OCI-LY7 (cell line): Measurements from ENCODE around the gene CSH1. TPM values are rescaled to one million over a fixed set of nuclear protein-coding genes. Genes with fewer than 3 reads are reported as not detected.

ENCODE experiments used
- BruUV-seq: library from RNA; stranded (reverse); fragments of 400-500 nt; replicated peaks from 2 replicates; lab custom pipeline; 2021; lab: Mats Ljungman, UMichigan
- CTCF ChIA-PET: fragments of 300-600 bp; sonication (Branson Sonifier 250); formaldehyde crosslinking; loops from one replicate; lab custom pipeline; 2022; ENCODE audit warnings: antibody characterized with exemption; ENCODE audit not compliant: unreplicated experiment; lab: Charles Lee
- POLR2A ChIA-PET: fragments of 300-600 bp; sonication (Branson Sonifier 250); formaldehyde crosslinking; loops from one replicate; lab custom pipeline; 2022; ENCODE audit warnings: antibody characterized with exemption; lab: Charles Lee
- DNase-seq: peaks from one replicate; pipeline ENCODE4 v3.0.0-alpha.2; 2015; ENCODE audit warnings: low spot score
- H2AFZ ChIP-seq: fragments of 200-600 bp; sonication (generic), shearing (Covaris generic); 2 replicates; pipeline ENCODE4 v1.6.1; 2014; ENCODE audit warnings: mild to moderate bottlenecking, antibody characterized with exemption, low read length, moderate library complexity
- H3K27ac ChIP-seq: fragments of 200-600 bp; sonication (generic); 2 replicates; pipeline ENCODE4 v1.5.1; 2014; ENCODE audit warnings: mixed run types, low read depth, mild to moderate bottlenecking, moderate library complexity, low read length, inconsistent platforms; ENCODE audit not compliant: poor library complexity, severe bottlenecking
- H3K36me3 ChIP-seq: fragments of 200-600 bp; sonication (generic); 2 replicates; pipeline ENCODE4 v1.6.1; 2014; ENCODE audit warnings: mild to moderate bottlenecking, antibody characterized with exemption, low read length, moderate library complexity, mixed read lengths; ENCODE audit not compliant: insufficient read depth
- H3K4me1 ChIP-seq: fragments of 200-600 bp; sonication (generic); 2 replicates; pipeline ENCODE4 v1.5.1; 2014; ENCODE audit warnings: mild to moderate bottlenecking, low read length; ENCODE audit not compliant: insufficient read depth, poor library complexity, severe bottlenecking
- H3K4me2 ChIP-seq: fragments of 200-600 bp; sonication (generic); 2 replicates; pipeline ENCODE4 v1.6.1; 2014; ENCODE audit warnings: mild to moderate bottlenecking, low read length
- H3K4me3 ChIP-seq: fragments of 200-600 bp; sonication (generic); 2 replicates; pipeline ENCODE4 v1.5.1; 2014; ENCODE audit warnings: mild to moderate bottlenecking, low read depth, low read length; ENCODE audit not compliant: poor library complexity, severe bottlenecking
- H3K79me2 ChIP-seq: fragments of 200-600 bp; sonication (generic); 2 replicates; pipeline ENCODE4 v1.6.1; 2016; ENCODE audit warnings: low read depth, mild to moderate bottlenecking, low read length, moderate library complexity, mixed read lengths; ENCODE audit not compliant: insufficient read depth
- H3K9me2 ChIP-seq: fragments of 200-600 bp; sonication (generic); 2 replicates; pipeline ENCODE4 v1.6.1; 2016; ENCODE audit warnings: mild to moderate bottlenecking, low read length, mixed read lengths; ENCODE audit not compliant: insufficient read depth
- H3K9me3 ChIP-seq: fragments of 200-600 bp; sonication (generic); 2 replicates; pipeline ENCODE4 v1.6.1; 2014; ENCODE audit warnings: mild to moderate bottlenecking, mixed run types, low read length, mixed read lengths
- H4K20me1 ChIP-seq: fragments of 200-600 bp; sonication (generic); 2 replicates; pipeline ENCODE4 v1.6.1; 2014; ENCODE audit warnings: mild to moderate bottlenecking, antibody characterized with exemption, low read length, moderate library complexity, mixed read lengths; ENCODE audit not compliant: insufficient read depth
- CTCF ChIP-seq: fragments of 200-600 bp; sonication (generic); conservative IDR thresholded peaks from 2 replicates; pipeline ENCODE4 v1.5.1; 2014; ENCODE audit warnings: mild to moderate bottlenecking, antibody characterized with exemption, low read length, moderate library complexity, mixed read lengths
- EZH2phosphoT487 ChIP-seq: fragments of 200-600 bp; sonication (generic); IDR thresholded peaks from 2 replicates; pipeline ENCODE4 v1.6.1; 2018; ENCODE audit warnings: low read depth, borderline replicate concordance, mild to moderate bottlenecking, mixed run types, antibody characterized with exemption, low read length, moderate library complexity, mixed read lengths
- intact Hi-C: fragments of 100-400 bp; cut with micrococcal nuclease; formaldehyde crosslinking; loops from one replicate; pipeline ENCODE4 v1.10.0; 2022; ENCODE audit not compliant: unreplicated experiment
- total RNA-seq, 2 experiments: library from RNA; depleted of rRNA in 1 of 2; stranded (reverse); fragments of >200 nt in 1 of 2; shearing (Covaris generic) in 1 of 2; gene quantifications; 2 replicates each; pipeline ENCODE4 v1.2.3, GENCODE V29; 2014 to 2022

The CSH1 gene
- total RNA-seq, 2 experiments from 2014 or later = not detected

- Histone ChIP-seq H3K4me2 (peak overlapping the region; percentile 95), H3K4me3 (peak overlapping the region; percentile 98), H3K27ac (peak overlapping the region; percentile 99), H4K20me1 (peaks cover 12% of the 10 kb centered on the region), H3K79me2 (peaks cover 44% of the 10 kb centered on the region), H3K9me3 (no peaks in the 10 kb centered on the region), H2AFZ (peak overlapping the region; percentile 57), H3K9me2 (no peaks in the 10 kb centered on the region), H3K4me1 (peaks cover 73% of the 10 kb centered on the region), H3K36me3 (peaks cover 27% of the 10 kb centered on the region)
- no peak for DNase-seq
- ChIA-PET POLR2A (interaction anchor here (0.6 to 2.4 kb wide), 7 partner anchors 8 to 1255 kb away, joined by 3 to 18 read pairs (median 3); no protein-coding TSS in a partner anchor), CTCF (interaction anchor here (1.1 to 3.3 kb wide), 2 partner anchors 8 to 12 kb away, joined by 3 to 21 read pairs; no protein-coding TSS in a partner anchor)
- BruUV-seq = no TSS peak
- intact Hi-C loops = loop anchor here (5.0 kb wide), 2 partner anchors 88 to 237 kb away; partner anchors contain the start of gene ICAM2
- TF ChIP-seq CTCF = no peak
- no peak for TF ChIP-seq EZH2phosphoT487
Observed at GRCh38 chr17:63934183-63935112, 38.1 kb upstream of the CSH1 start.

- H3K4me1 ChIP-seq = peaks cover 73% of the 10 kb centered on the region
Observed at GRCh38 chr17:63933598-63933997, 37.2 kb upstream of the CSH1 start.

More at GRCh38 chr17:63933598-63933997, 37.2 kb upstream of the CSH1 start:
- TF ChIP-seq EZH2phosphoT487 = no peak
- no peak for TF ChIP-seq CTCF
- Histone ChIP-seq H3K9me3 (no peaks in the 10 kb centered on the region), H3K27ac (peak overlapping the region; percentile 99), H3K36me3 (peaks cover 35% of the 10 kb centered on the region), H2AFZ (no peak overlapping the region), H4K20me1 (peaks cover 17% of the 10 kb centered on the region), H3K9me2 (no peaks in the 10 kb centered on the region), H3K79me2 (peaks cover 50% of the 10 kb centered on the region), H3K4me3 (peak overlapping the region; percentile 98), H3K4me2 (peak overlapping the region; percentile 95)
- intact Hi-C loops = loop anchor here (5.0 kb wide), 2 partner anchors 89 to 236 kb away; partner anchors contain the start of gene ICAM2
- POLR2A ChIA-PET = interaction anchor here (0.9 to 2.4 kb wide), 7 partner anchors 8 to 572 kb away, joined by 3 to 19 read pairs (median 4); partner anchors contain the start of gene DDX5
- no peak for DNase-seq
- CTCF ChIA-PET = interaction anchor here (0.5 to 3.3 kb wide), 3 partner anchors 9 to 87 kb away, joined by 3 to 21 read pairs (median 3); partner anchors contain the start of gene ICAM2
- no TSS peak for BruUV-seq
